ENCODE data around the gene ATP2B3.

ATP2B3 gene

GRCh38 chrX:153590961-153591956, 73.8 kb downstream of the ATP2B3 start:
- no peak for DNase-seq (ENCODE audit: extremely low spot score)
- POLR2A ChIA-PET = no interaction called here
- CTCF ChIA-PET = no interaction called here

GRCh38 chrX:153592091-153592833, 74.8 kb downstream of the ATP2B3 start:
- no peak for TF ChIP-seq CTBP1 (IDR thresholded peaks at IDR 0.05; ENCODE audit: borderline replicate concordance)
- no peak for TF ChIP-seq LEF1 (IDR thresholded peaks at IDR 0.05; ENCODE audit: borderline replicate concordance)
- TF ChIP-seq NFRKB (IDR thresholded peaks at IDR 0.05) = no peak
- no peak for TF ChIP-seq ARNT (IDR thresholded peaks at IDR 0.05)
- no peak for TF ChIP-seq FOXK2 (IDR thresholded peaks at IDR 0.05)
- TF ChIP-seq ZNF384 (IDR thresholded peaks at IDR 0.05) = no peak
- TF ChIP-seq TARDBP (IDR thresholded peaks at IDR 0.05) = no peak
- no peak for DNase-seq (ENCODE audit: extremely low spot score)
- CTCF ChIA-PET = no interaction called here
- POLR2A ChIA-PET = no interaction called here

More at GRCh38 chrX:153590961-153591956, 73.8 kb downstream of the ATP2B3 start:
- no peak for TF ChIP-seq SUZ12 (IDR thresholded peaks at IDR 0.05)
- no peak for TF ChIP-seq LEF1 (IDR thresholded peaks at IDR 0.05; ENCODE audit: borderline replicate concordance)
- TF ChIP-seq TARDBP (IDR thresholded peaks at IDR 0.05) = no peak
- TF ChIP-seq CTBP1 (IDR thresholded peaks at IDR 0.05; ENCODE audit: borderline replicate concordance) = no peak
- no peak for TF ChIP-seq FOXK2 (IDR thresholded peaks at IDR 0.05)
- TF ChIP-seq PKNOX1 (IDR thresholded peaks at IDR 0.05) = no peak
- TF ChIP-seq NFRKB (IDR thresholded peaks at IDR 0.05) = no peak
- TF ChIP-seq BHLHE40 (IDR thresholded peaks at IDR 0.05; ENCODE audit: borderline replicate concordance) = no peak
- TF ChIP-seq ELF4 (IDR thresholded peaks at IDR 0.05) = no peak
- no peak for TF ChIP-seq SP1 (IDR thresholded peaks at IDR 0.05)
- TF ChIP-seq ZNF384 (IDR thresholded peaks at IDR 0.05) = no peak
- no peak for TF ChIP-seq HDGF (IDR thresholded peaks at IDR 0.05; ENCODE audit: borderline replicate concordance)

- POLR2A ChIA-PET = no interaction called here
- TF ChIP-seq FOXA1 (IDR thresholded peaks at IDR 0.05) = no peak
- no peak for TF ChIP-seq L3MBTL2 (conservative IDR thresholded peaks at IDR 0.05)
- TF ChIP-seq LEF1 (IDR thresholded peaks at IDR 0.05; ENCODE audit: borderline replicate concordance) = no peak
- TF ChIP-seq TARDBP (IDR thresholded peaks at IDR 0.05) = no peak
- TF ChIP-seq PKNOX1 (IDR thresholded peaks at IDR 0.05) = no peak
- TF ChIP-seq ARNT (IDR thresholded peaks at IDR 0.05) = no peak
- TF ChIP-seq SUZ12 (IDR thresholded peaks at IDR 0.05) = no peak
- no peak for TF ChIP-seq SP1 (IDR thresholded peaks at IDR 0.05)
- no peak for TF ChIP-seq FOXM1 (IDR thresholded peaks at IDR 0.05; ENCODE audit: borderline replicate concordance)
- TF ChIP-seq HDGF (IDR thresholded peaks at IDR 0.05; ENCODE audit: borderline replicate concordance) = no peak
- no peak for TF ChIP-seq NFRKB (IDR thresholded peaks at IDR 0.05)
- TF ChIP-seq ELF4 (IDR thresholded peaks at IDR 0.05) = no peak
- TF ChIP-seq BHLHE40 (IDR thresholded peaks at IDR 0.05; ENCODE audit: borderline replicate concordance) = no peak
- no peak for TF ChIP-seq FOXK2 (IDR thresholded peaks at IDR 0.05)
- TF ChIP-seq CTBP1 (IDR thresholded peaks at IDR 0.05; ENCODE audit: borderline replicate concordance) = no peak
- no peak for TF ChIP-seq ZNF384 (IDR thresholded peaks at IDR 0.05)
- DNase-seq (ENCODE audit: extremely low spot score) = no peak
- CTCF ChIA-PET = no interaction called here
Observed at GRCh38 chrX:153592966-153593688, 75.7 kb downstream of the ATP2B3 start.

GRCh38 chrX:153593811-153594500, 76.5 kb downstream of the ATP2B3 start:
- POLR2A ChIA-PET = no interaction called here
- DNase-seq (ENCODE audit: extremely low spot score) = no peak
- TF ChIP-seq ARNT (IDR thresholded peaks at IDR 0.05) (no peak), BHLHE40 (IDR thresholded peaks at IDR 0.05; ENCODE audit: borderline replicate concordance) (no peak), TARDBP (IDR thresholded peaks at IDR 0.05) (no peak), SP1 (IDR thresholded peaks at IDR 0.05) (no peak), LEF1 (IDR thresholded peaks at IDR 0.05; ENCODE audit: borderline replicate concordance) (no peak), FOXK2 (IDR thresholded peaks at IDR 0.05) (no peak), L3MBTL2 (conservative IDR thresholded peaks at IDR 0.05) (no peak), ZNF384 (IDR thresholded peaks at IDR 0.05) (no peak), SUZ12 (IDR thresholded peaks at IDR 0.05) (no peak), FOXM1 (IDR thresholded peaks at IDR 0.05; ENCODE audit: borderline replicate concordance) (no peak), PKNOX1 (IDR thresholded peaks at IDR 0.05) (no peak), ELF4 (IDR thresholded peaks at IDR 0.05) (no peak), NFRKB (IDR thresholded peaks at IDR 0.05) (no peak), FOXA1 (IDR thresholded peaks at IDR 0.05) (no peak), HDGF (IDR thresholded peaks at IDR 0.05; ENCODE audit: borderline replicate concordance) (no peak), CTBP1 (IDR thresholded peaks at IDR 0.05; ENCODE audit: borderline replicate concordance) (no peak)
- CTCF ChIA-PET = no interaction called here
